HEK293 (cell line): ENCODE data around the gene CACNA1H.

Experiments
- MYNN ChIP-seq: fragments of 450-650 bp; formaldehyde crosslinking; IDR thresholded peaks from 2 replicates; pipeline ENCODE4 v1.5.1; 2016; ENCODE audit warnings: missing biosample characterization, missing genetic modification characterization, borderline replicate concordance
- REPIN1 ChIP-seq: fragments of 450-650 bp; formaldehyde crosslinking; IDR thresholded peaks from 2 replicates; pipeline ENCODE4 v1.5.1; 2017; ENCODE audit warnings: missing biosample characterization, missing genetic modification characterization, low read depth
- ZNF560 ChIP-seq: fragments of 450-650 bp; formaldehyde crosslinking; IDR thresholded peaks from 2 replicates; pipeline ENCODE4 v1.5.1; 2017; ENCODE audit warnings: missing biosample characterization, missing genetic modification characterization, borderline replicate concordance
- ZNF747 ChIP-seq: fragments of 450-650 bp; formaldehyde crosslinking; IDR thresholded peaks from 2 replicates; pipeline ENCODE4 v1.5.1; 2016; ENCODE audit warnings: missing biosample characterization, missing genetic modification characterization
- ZNF768 ChIP-seq: fragments of 450-650 bp; formaldehyde crosslinking; IDR thresholded peaks from 2 replicates; pipeline ENCODE4 v1.5.1; 2018; ENCODE audit warnings: missing biosample characterization, mild to moderate bottlenecking, missing genetic modification characterization
- ZSCAN23 ChIP-seq: fragments of 450-650 bp; formaldehyde crosslinking; IDR thresholded peaks from 2 replicates; pipeline ENCODE4 v1.5.1; 2016; ENCODE audit warnings: missing biosample characterization, missing genetic modification characterization
- TF ChIP-seq, protein P1 (sequence below): fragments of 450-650 bp; formaldehyde crosslinking; IDR thresholded peaks from 2 replicates; pipeline ENCODE4 v1.5.1; 2016; ENCODE audit warnings: missing biosample characterization, missing genetic modification characterization

DNA sequence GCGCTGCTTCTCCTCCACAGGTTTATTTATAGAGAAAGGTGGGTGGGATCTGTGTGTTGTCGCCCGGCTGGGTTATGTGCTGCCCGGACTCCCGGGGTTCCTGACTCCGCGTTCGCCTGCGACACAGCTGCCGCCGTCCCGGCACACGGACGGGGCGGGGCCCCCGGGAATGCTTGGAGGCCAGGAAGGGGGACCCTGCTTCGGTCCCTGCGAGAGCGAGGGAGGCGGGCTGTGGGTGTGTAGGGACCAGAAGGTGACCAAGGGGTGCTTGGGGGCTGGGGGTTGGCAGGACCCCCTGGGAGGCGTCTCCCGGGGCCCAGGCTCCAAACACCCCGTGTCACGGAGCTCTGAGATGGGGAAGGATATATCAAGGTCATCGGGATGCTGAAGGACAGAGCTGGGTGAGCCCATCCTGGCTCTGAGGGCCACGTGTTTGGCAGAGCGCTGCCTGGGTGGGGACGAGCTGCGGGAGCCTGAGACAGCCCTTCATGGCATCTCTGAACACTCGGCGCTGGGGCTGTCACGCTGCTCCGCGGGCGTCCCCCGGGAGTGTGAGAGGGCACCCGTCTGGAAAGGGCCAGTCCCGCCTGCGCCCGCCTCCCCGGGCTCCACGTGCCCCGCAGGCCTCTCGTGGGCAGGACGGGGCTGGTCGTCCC is 4.2 kb downstream of the CACNA1H start:
- no peak for TF ChIP-seq ZNF747 (tag by site-specific recombination)
- no peak for TF ChIP-seq ZSCAN23 (tag by site-specific recombination)
- TF ChIP-seq, protein P1, sequence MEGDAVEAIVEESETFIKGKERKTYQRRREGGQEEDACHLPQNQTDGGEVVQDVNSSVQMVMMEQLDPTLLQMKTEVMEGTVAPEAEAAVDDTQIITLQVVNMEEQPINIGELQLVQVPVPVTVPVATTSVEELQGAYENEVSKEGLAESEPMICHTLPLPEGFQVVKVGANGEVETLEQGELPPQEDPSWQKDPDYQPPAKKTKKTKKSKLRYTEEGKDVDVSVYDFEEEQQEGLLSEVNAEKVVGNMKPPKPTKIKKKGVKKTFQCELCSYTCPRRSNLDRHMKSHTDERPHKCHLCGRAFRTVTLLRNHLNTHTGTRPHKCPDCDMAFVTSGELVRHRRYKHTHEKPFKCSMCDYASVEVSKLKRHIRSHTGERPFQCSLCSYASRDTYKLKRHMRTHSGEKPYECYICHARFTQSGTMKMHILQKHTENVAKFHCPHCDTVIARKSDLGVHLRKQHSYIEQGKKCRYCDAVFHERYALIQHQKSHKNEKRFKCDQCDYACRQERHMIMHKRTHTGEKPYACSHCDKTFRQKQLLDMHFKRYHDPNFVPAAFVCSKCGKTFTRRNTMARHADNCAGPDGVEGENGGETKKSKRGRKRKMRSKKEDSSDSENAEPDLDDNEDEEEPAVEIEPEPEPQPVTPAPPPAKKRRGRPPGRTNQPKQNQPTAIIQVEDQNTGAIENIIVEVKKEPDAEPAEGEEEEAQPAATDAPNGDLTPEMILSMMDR (tag by site-specific recombination), result no peak
- TF ChIP-seq REPIN1, result no peak
- TF ChIP-seq ZNF768, result no peak
- no peak for TF ChIP-seq ZNF560
- TF ChIP-seq MYNN (tag by site-specific recombination), result no peak
